Astrocyte (in vitro differentiated cells and primary cell): Measurements from ENCODE around the gene ARGFX. TPM values are rescaled to one million over a fixed set of nuclear protein-coding genes. Genes with fewer than 3 reads are reported as not detected.

Experiments
- DNase-seq: peaks from one replicate; pipeline ENCODE4 v3.0.0-alpha.2; 2010; ENCODE audit warnings: low read depth
- FAIRE-seq: peaks from 2 replicates; lab custom pipeline; 2011; peaks lifted over from hg19 to GRCh38; lab: Jason Lieb, UNC
- H2AFZ ChIP-seq: 2 replicates; pipeline ENCODE4 v1.6.0; 2012; ENCODE audit warnings: low read depth, low read length, inconsistent platforms
- H3K27ac ChIP-seq: 2 replicates; pipeline ENCODE4 v1.5.1; 2011; ENCODE audit warnings: low read depth, low read length, inconsistent platforms
- H3K27me3 ChIP-seq: 2 replicates; pipeline ENCODE4 v1.6.0; 2011; ENCODE audit warnings: low read length, inconsistent platforms; ENCODE audit not compliant: insufficient read depth
- H3K36me3 ChIP-seq: 2 replicates; pipeline ENCODE4 v1.5.1; 2011; ENCODE audit warnings: low read length, inconsistent platforms; ENCODE audit not compliant: insufficient read depth
- H3K4me1 ChIP-seq: 2 replicates; pipeline ENCODE4 v1.5.1; 2011; ENCODE audit warnings: low read length, inconsistent platforms; ENCODE audit not compliant: insufficient read depth
- H3K4me2 ChIP-seq: 2 replicates; pipeline ENCODE4 v1.6.0; 2012; ENCODE audit warnings: low read length, inconsistent platforms
- H3K4me3 ChIP-seq: 2 replicates; pipeline ENCODE4 v1.5.1; 2011; ENCODE audit warnings: low read depth, mild to moderate bottlenecking, low read length, inconsistent platforms; ENCODE audit not compliant: insufficient read depth
- H3K79me2 ChIP-seq: 2 replicates; pipeline ENCODE4 v1.6.0; 2012; ENCODE audit warnings: mild to moderate bottlenecking, low read length, inconsistent platforms; ENCODE audit not compliant: insufficient read depth
- H3K9ac ChIP-seq: 2 replicates; pipeline ENCODE4 v1.6.0; 2012; ENCODE audit warnings: mild to moderate bottlenecking, low read length, inconsistent platforms
- H3K9me3 ChIP-seq: 2 replicates; pipeline ENCODE4 v1.5.1; 2012; ENCODE audit warnings: low read depth, mild to moderate bottlenecking, low read length, inconsistent platforms; ENCODE audit not compliant: insufficient read depth
- H4K20me1 ChIP-seq: 2 replicates; pipeline ENCODE4 v1.6.0; 2012; ENCODE audit warnings: low read length, inconsistent platforms; ENCODE audit not compliant: insufficient read depth
- H3K27ac Mint-ChIP-seq: one replicate; pipeline ENCODE4 v1.8.0; 2021; ENCODE audit warnings: mild to moderate bottlenecking, mixed read lengths; ENCODE audit not compliant: unreplicated experiment
- H3K27me3 Mint-ChIP-seq: one replicate; pipeline ENCODE4 v1.8.0; 2021; ENCODE audit warnings: low read depth, mixed read lengths; ENCODE audit not compliant: unreplicated experiment
- H3K36me3 Mint-ChIP-seq: one replicate; pipeline ENCODE4 v1.8.0; 2021; ENCODE audit warnings: low read depth, mixed read lengths; ENCODE audit not compliant: unreplicated experiment
- H3K4me1 Mint-ChIP-seq: one replicate; pipeline ENCODE4 v1.8.0; 2021; ENCODE audit warnings: low read depth, mixed read lengths; ENCODE audit not compliant: unreplicated experiment
- H3K4me3 Mint-ChIP-seq: one replicate; pipeline ENCODE4 v1.8.0; 2021; ENCODE audit warnings: mild to moderate bottlenecking, moderate library complexity, mixed read lengths; ENCODE audit not compliant: unreplicated experiment
- H3K9me3 Mint-ChIP-seq: one replicate; pipeline ENCODE4 v1.8.0; 2021; ENCODE audit warnings: mild to moderate bottlenecking, mixed read lengths; ENCODE audit not compliant: unreplicated experiment
- EZH2 ChIP-seq: IDR thresholded peaks from 2 replicates; pipeline ENCODE4 v1.6.1; 2012; ENCODE audit warnings: mild to moderate bottlenecking, low read length, inconsistent platforms; ENCODE audit not compliant: insufficient read depth
- total RNA-seq: library from RNA; stranded (reverse); gene quantifications from 2 replicates; pipeline ENCODE4 v1.2.1, GENCODE V29; 2021
- TF ChIP-seq, protein P1 (sequence below): IDR thresholded peaks from 2 replicates; pipeline ENCODE4 v1.5.1; 2011; ENCODE audit warnings: low read depth, mild to moderate bottlenecking, inconsistent platforms, low read length, moderate library complexity; ENCODE audit not compliant: insufficient read depth

The ARGFX gene
- total RNA-seq, 1 donor from 2014 or later: not detected

DNA sequence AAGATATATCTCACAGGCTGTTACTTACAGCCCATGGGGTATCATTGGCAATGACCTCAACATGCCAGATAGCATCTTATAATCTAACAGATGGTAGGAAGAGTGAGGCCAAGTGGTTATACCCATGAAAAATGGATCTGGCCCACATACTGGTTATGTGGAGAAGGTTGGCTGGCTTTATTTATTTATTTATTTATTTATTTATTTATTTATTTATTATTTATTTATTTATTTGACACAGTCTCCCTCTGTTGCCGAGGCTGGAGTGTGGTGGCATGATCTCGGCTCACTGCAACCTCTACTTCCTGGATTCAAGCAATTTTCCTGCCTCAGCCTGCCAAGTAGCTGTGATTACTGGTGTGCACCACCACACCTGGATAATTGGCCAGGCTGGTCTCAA is 37.0 kb downstream of the ARGFX start:
- H3K4me1 Mint-ChIP-seq: no peaks in the 10 kb centered on the region

DNA sequence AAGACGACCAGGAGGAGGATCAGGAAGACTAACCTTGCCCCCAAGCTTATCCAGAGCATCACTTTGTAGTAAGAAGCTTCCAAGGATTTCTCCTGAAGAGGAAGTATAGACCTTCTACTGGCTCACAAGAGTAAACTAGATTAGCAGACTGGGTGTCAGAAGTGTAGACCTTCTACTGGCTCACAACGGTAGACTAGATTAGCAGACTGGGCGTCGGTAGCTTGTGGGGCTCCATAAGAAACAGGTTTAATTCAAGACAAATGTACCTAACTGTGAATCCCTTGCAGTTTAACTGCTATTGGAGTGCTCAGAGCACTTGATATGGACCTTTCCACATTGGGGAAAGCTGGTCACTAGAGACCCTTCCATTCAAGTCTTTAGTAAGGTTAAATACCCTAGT is 38.4 kb downstream of the ARGFX start:
- Mint-ChIP-seq H3K27ac (no peak overlapping the region), H3K9me3 (no peaks in the 10 kb centered on the region), H3K27me3 (no peaks in the 10 kb centered on the region), H3K4me3 (no peak overlapping the region), H3K4me1 (no peaks in the 10 kb centered on the region), H3K36me3 (no peaks in the 10 kb centered on the region)
- TF ChIP-seq EZH2: no peak
- TF ChIP-seq, protein P1, sequence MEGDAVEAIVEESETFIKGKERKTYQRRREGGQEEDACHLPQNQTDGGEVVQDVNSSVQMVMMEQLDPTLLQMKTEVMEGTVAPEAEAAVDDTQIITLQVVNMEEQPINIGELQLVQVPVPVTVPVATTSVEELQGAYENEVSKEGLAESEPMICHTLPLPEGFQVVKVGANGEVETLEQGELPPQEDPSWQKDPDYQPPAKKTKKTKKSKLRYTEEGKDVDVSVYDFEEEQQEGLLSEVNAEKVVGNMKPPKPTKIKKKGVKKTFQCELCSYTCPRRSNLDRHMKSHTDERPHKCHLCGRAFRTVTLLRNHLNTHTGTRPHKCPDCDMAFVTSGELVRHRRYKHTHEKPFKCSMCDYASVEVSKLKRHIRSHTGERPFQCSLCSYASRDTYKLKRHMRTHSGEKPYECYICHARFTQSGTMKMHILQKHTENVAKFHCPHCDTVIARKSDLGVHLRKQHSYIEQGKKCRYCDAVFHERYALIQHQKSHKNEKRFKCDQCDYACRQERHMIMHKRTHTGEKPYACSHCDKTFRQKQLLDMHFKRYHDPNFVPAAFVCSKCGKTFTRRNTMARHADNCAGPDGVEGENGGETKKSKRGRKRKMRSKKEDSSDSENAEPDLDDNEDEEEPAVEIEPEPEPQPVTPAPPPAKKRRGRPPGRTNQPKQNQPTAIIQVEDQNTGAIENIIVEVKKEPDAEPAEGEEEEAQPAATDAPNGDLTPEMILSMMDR: no peak
- no peaks in the 10 kb centered on the region for H4K20me1 ChIP-seq
- no peak overlapping the region for H3K27ac ChIP-seq
- DNase-seq (no peak), FAIRE-seq (no peak)
- no peaks in the 10 kb centered on the region for H3K36me3 ChIP-seq
- H3K4me1 ChIP-seq: no peaks in the 10 kb centered on the region
- no peaks in the 10 kb centered on the region for H3K9me3 ChIP-seq
- no peaks in the 10 kb centered on the region for H3K79me2 ChIP-seq
- H2AFZ ChIP-seq: no peak overlapping the region
- H3K4me2 ChIP-seq: no peak overlapping the region
- no peaks in the 10 kb centered on the region for H3K27me3 ChIP-seq
- H3K9ac ChIP-seq: no peak overlapping the region
- no peak overlapping the region for H3K4me3 ChIP-seq

More for the DNA sequence above, 37.0 kb downstream of the ARGFX start:
- no peak for FAIRE-seq
- TF ChIP-seq EZH2: no peak
- TF ChIP-seq, protein P1: no peak
- H4K20me1 ChIP-seq: no peaks in the 10 kb centered on the region
- no peak overlapping the region for H3K9ac ChIP-seq
- no peak overlapping the region for H3K4me2 ChIP-seq
- H3K27me3 Mint-ChIP-seq: no peaks in the 10 kb centered on the region
- H3K27ac Mint-ChIP-seq: no peak overlapping the region
- H3K9me3 Mint-ChIP-seq: no peaks in the 10 kb centered on the region
- no peak for DNase-seq
- H3K79me2 ChIP-seq: no peaks in the 10 kb centered on the region
- H3K9me3 ChIP-seq: no peaks in the 10 kb centered on the region
- H2AFZ ChIP-seq: no peak overlapping the region
- H3K4me1 ChIP-seq: no peaks in the 10 kb centered on the region
- H3K36me3 ChIP-seq: no peaks in the 10 kb centered on the region
- no peaks in the 10 kb centered on the region for H3K36me3 Mint-ChIP-seq
- H3K27ac ChIP-seq: no peak overlapping the region
- H3K4me3 ChIP-seq: no peak overlapping the region
- H3K4me3 Mint-ChIP-seq: no peak overlapping the region
- no peaks in the 10 kb centered on the region for H3K27me3 ChIP-seq

Other genes starting within 250 kb of the ARGFX start
- 0.82 and 1.3 TPM in 2 replicates for gene POLQ, start 22.0 kb upstream of the ARGFX start, total RNA-seq
- not detected in 2 replicates for gene FBXO40, start 25.4 kb downstream of the ARGFX start, total RNA-seq
- gene HCLS1, start 93.0 kb downstream of the ARGFX start, total RNA-seq: 1.0 and 1.6 TPM in 2 replicates
- 76.6 and 80.9 TPM in 2 replicates for gene GOLGB1, start 181.8 kb downstream of the ARGFX start, total RNA-seq